ENCODE results near the gene EPG5. TPM values are rescaled to one million over a fixed set of nuclear protein-coding genes. Genes with fewer than 3 reads are reported as not detected.
"Not testable (repeated sequence)": the region's sequence is repeated elsewhere in the genome, so short reads cannot be mapped to it uniquely, and the experiment has no call there.

EPG5 gene
- polyA plus RNA-seq, 2 of the 4 experiments (the other 2 are of a cell fraction) = 3.8 to 10.7 TPM

DNA sequence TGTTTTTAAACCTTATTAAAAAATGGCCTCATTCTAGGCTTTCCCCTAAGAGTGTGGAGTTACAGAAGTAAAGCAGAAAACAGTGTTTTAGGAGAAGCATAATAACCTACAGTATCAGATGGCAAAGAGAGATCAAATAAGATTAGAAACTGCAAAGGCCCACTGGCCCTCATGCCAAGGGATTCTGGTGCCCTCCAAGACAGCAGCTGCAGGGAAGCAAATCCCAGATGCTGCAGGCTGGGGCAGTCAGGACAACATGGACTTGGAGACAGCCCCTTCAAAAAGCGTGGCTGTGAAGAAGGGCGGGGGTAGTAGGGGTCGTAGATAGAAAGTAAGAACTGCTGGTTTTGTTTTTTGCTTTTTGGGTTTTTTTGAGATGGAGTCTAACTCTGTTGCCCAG, 28.3 kb upstream of the EPG5 start:
- H3K4me3 ChIP-seq = no peak overlapping the region
- no peak for DNase-seq (ENCODE audit: low read depth in 1 of 2, low spot score in 1 of 2)
- ChIA-PET POLR2A (no interaction called here), CTCF (no interaction called here)
- no peak overlapping the region for H3K27ac ChIP-seq
- no peaks in the 10 kb centered on the region for H3K9me3 ChIP-seq
- ATAC-seq = no peak
- no peaks in the 10 kb centered on the region for H3K4me1 ChIP-seq
- 59% methylated on average over 3 of the region's 3 CpGs for WGBS (ENCODE audit: missing lambda C conversion rate)
- no peak for FAIRE-seq
- no peak overlapping the region for H3K4me2 ChIP-seq
- TF ChIP-seq CHD4 (IDR thresholded peaks at IDR 0.05; ENCODE audit: borderline replicate concordance) (no peak), HOXA7 (CRISPR knock-in tag; IDR thresholded peaks at IDR 0.05) (no peak), SMC3 (IDR thresholded peaks at IDR 0.05) (no peak), CHD2 (IDR thresholded peaks at IDR 0.05; ENCODE audit: low read length, partially characterized antibody) (no peak), GATA3 (IDR thresholded peaks at IDR 0.05; ENCODE audit: borderline replicate concordance) (no peak), RNF2 (IDR thresholded peaks at IDR 0.05; ENCODE audit: borderline replicate concordance, low read depth) (no peak), SREBF2 (IDR thresholded peaks at IDR 0.05) (no peak), EHF (CRISPR knock-in tag; IDR thresholded peaks at IDR 0.05) (no peak), PHF8 (IDR thresholded peaks at IDR 0.05; ENCODE audit: borderline replicate concordance, low read depth) (no peak), RCOR1 (IDR thresholded peaks at IDR 0.05; ENCODE audit: low read depth, low read length) (no peak), TFCP2L1 (CRISPR knock-in tag; IDR thresholded peaks at IDR 0.05) (no peak)
- TF ChIP-seq, protein P1, sequence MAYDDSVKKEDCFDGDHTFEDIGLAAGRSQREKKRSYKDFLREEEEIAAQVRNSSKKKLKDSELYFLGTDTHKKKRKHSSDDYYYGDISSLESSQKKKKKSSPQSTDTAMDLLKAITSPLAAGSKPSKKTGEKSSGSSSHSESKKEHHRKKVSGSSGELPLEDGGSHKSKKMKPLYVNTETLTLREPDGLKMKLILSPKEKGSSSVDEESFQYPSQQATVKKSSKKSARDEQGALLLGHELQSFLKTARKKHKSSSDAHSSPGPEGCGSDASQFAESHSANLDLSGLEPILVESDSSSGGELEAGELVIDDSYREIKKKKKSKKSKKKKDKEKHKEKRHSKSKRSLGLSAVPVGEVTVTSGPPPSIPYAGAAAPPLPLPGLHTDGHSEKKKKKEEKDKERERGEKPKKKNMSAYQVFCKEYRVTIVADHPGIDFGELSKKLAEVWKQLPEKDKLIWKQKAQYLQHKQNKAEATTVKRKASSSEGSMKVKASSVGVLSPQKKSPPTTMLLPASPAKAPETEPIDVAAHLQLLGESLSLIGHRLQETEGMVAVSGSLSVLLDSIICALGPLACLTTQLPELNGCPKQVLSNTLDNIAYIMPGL (CRISPR knock-in tag; IDR thresholded peaks at IDR 0.05; ENCODE audit: borderline replicate concordance) = no peak
- TF ChIP-seq, protein P2, sequence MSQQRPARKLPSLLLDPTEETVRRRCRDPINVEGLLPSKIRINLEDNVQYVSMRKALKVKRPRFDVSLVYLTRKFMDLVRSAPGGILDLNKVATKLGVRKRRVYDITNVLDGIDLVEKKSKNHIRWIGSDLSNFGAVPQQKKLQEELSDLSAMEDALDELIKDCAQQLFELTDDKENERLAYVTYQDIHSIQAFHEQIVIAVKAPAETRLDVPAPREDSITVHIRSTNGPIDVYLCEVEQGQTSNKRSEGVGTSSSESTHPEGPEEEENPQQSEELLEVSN (IDR thresholded peaks at IDR 0.05; ENCODE audit: borderline replicate concordance, low read depth) = no peak

DNA sequence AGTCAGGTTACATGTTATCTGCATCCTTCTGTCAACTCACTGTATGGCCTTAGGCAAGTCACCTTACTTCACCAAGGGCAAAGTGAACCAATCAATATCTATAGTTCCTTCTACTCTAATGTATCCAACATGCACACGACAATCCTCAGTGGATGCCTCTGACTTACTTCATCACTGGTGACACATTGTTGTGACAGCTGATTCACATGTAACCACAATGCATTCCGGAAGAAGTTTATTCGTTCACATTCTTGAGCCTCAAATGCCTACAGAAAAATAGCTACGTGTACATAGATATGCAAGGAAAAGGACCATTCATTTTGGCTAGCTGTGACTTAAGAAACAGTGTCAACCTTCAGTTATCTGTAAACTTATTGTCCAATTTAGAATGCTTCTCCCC, 26.3 kb upstream of the EPG5 start:
- no peak for DNase-seq (ENCODE audit: low read depth in 1 of 2, low spot score in 1 of 2)
- no peak for TF ChIP-seq MYC (IDR thresholded peaks at IDR 0.05; ENCODE audit: borderline replicate concordance, low read length)
- TF ChIP-seq PHF8 (IDR thresholded peaks at IDR 0.05; ENCODE audit: borderline replicate concordance, low read depth) = no peak
- no peak for TF ChIP-seq NR3C1 (IDR thresholded peaks at IDR 0.05)
- no peak for TF ChIP-seq ZNF302 (CRISPR knock-in tag; IDR thresholded peaks at IDR 0.05)
- TF ChIP-seq FOSL2 (IDR thresholded peaks at IDR 0.05) = no peak
- TF ChIP-seq FOSL2 (CRISPR knock-in tag; IDR thresholded peaks at IDR 0.05) = no peak
- TF ChIP-seq, protein P1 (CRISPR knock-in tag; IDR thresholded peaks at IDR 0.05; ENCODE audit: borderline replicate concordance) = no peak
- no peak for TF ChIP-seq RNF2 (IDR thresholded peaks at IDR 0.05; ENCODE audit: borderline replicate concordance, low read depth)
- no peak for TF ChIP-seq POLR2A (IDR thresholded peaks at IDR 0.05; ENCODE audit: low read length)
- CTCF ChIA-PET = interaction anchor here (1.0 kb wide), 1 partner anchor 11 kb away, joined by 3 read pairs; no protein-coding TSS in a partner anchor
- ATAC-seq = no peak
- no peak overlapping the region for H3K4me3 ChIP-seq
- no peaks in the 10 kb centered on the region for H3K9me3 ChIP-seq
- POLR2A ChIA-PET = no interaction called here
- H3K4me2 ChIP-seq = no peak overlapping the region
- H3K27ac ChIP-seq = no peak overlapping the region
- FAIRE-seq = no peak
- 23% methylated on average over 4 of the region's 4 CpGs for WGBS (ENCODE audit: missing lambda C conversion rate)
- no peaks in the 10 kb centered on the region for H3K4me1 ChIP-seq

DNA sequence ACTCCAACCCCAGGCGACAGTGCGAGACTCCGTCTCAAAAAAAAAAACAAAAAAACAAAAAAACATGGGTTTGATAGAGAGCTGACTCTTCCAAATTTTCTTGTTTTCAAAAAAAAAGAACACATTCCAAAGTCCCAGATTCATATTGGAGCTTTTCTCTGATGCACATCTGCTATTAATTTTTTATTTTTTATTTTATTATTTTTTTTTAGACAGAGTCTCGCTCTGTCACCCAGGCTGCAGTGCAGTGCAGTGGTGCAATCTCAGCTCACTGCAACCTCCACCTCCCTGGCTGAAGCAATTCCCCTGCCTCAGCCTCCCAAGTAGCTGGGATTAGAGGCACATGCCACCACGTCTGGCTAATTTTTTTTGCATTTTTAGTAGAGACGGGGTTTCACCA, 25.4 kb upstream of the EPG5 start:
- CTCF ChIA-PET = interaction anchor here (0.6 kb wide), 2 partner anchors 15 to 239 kb away, joined by 3 to 4 read pairs; no protein-coding TSS in a partner anchor
- ATAC-seq; H3K9me3 ChIP-seq; POLR2A ChIA-PET; DNase-seq (ENCODE audit: low read depth in 1 of 2, low spot score in 1 of 2); H3K27ac ChIP-seq; H3K4me2 ChIP-seq; H3K4me3 ChIP-seq; H3K4me1 ChIP-seq; FAIRE-seq: not testable (repeated sequence)
- WGBS (ENCODE audit: missing lambda C conversion rate) = 74% methylated on average over 6 of the region's 6 CpGs

All from A549 (cell line).